Activated B cell treated with CpG ODN at 0.5 μM for 24 hours (primary cell): ENCODE data around the gene WNK2. TPM values are rescaled to one million over a fixed set of nuclear protein-coding genes. Genes with fewer than 3 reads are reported as not detected.

Experiments
- ATAC-seq: fragments of 200-7000 bp; cut with Tn5 transposase; one replicate; pipeline ENCODE4 v1.10.0; 2021; ENCODE audit warnings: low read depth, mild to moderate bottlenecking, moderate library complexity
- CTCF ChIA-PET: fragments of 350-600 bp; sonication (Branson Sonifier 250); formaldehyde crosslinking; loops from one replicate; lab custom pipeline; 2021; ENCODE audit warnings: antibody characterized with exemption; lab: Charles Lee
- POLR2A ChIA-PET: fragments of 350-600 bp; sonication (Branson Sonifier 250); formaldehyde crosslinking; loops from one replicate; lab custom pipeline; 2021; ENCODE audit warnings: antibody characterized with exemption; lab: Charles Lee
- DNase-seq: peaks from one replicate; pipeline ENCODE4 v3.0.0; 2022
- H3K27ac Mint-ChIP-seq: one replicate; pipeline ENCODE4 v1.8.0; 2020; ENCODE audit warnings: mixed read lengths
- H3K27me3 Mint-ChIP-seq: one replicate; pipeline ENCODE4 v1.8.0; 2021; ENCODE audit warnings: mixed read lengths
- H3K36me3 Mint-ChIP-seq: one replicate; pipeline ENCODE4 v1.8.0; 2021; ENCODE audit warnings: low read depth, mixed read lengths
- H3K4me1 Mint-ChIP-seq: one replicate; pipeline ENCODE4 v1.8.0; 2021; ENCODE audit warnings: mixed read lengths
- H3K4me3 Mint-ChIP-seq: one replicate; pipeline ENCODE4 v1.8.0; 2020; ENCODE audit warnings: mild to moderate bottlenecking, mixed read lengths
- H3K9me3 Mint-ChIP-seq: one replicate; pipeline ENCODE4 v1.8.0; 2020; ENCODE audit warnings: mixed read lengths
- intact Hi-C: fragments of 100-400 bp; cut with micrococcal nuclease; formaldehyde crosslinking; loops from one replicate; pipeline ENCODE4 v1.15.1; 2024
- total RNA-seq: library from RNA; stranded (reverse); gene quantifications from 2 replicates; pipeline ENCODE4 v1.2.3, GENCODE V29; 2022
- TF ChIP-seq, protein P1 (sequence below): fragments of 200-600 bp; IDR thresholded peaks from one replicate; pipeline ENCODE4 v1.8.0; 2022; ENCODE audit warnings: antibody characterized with exemption, mild to moderate bottlenecking

Gene WNK2
- total RNA-seq, 1 donor from 2014 or later, result 0.24 TPM

GRCh38 chr9:93369686-93370085, 185.7 kb downstream of the WNK2 start:
- TF ChIP-seq, protein P1, sequence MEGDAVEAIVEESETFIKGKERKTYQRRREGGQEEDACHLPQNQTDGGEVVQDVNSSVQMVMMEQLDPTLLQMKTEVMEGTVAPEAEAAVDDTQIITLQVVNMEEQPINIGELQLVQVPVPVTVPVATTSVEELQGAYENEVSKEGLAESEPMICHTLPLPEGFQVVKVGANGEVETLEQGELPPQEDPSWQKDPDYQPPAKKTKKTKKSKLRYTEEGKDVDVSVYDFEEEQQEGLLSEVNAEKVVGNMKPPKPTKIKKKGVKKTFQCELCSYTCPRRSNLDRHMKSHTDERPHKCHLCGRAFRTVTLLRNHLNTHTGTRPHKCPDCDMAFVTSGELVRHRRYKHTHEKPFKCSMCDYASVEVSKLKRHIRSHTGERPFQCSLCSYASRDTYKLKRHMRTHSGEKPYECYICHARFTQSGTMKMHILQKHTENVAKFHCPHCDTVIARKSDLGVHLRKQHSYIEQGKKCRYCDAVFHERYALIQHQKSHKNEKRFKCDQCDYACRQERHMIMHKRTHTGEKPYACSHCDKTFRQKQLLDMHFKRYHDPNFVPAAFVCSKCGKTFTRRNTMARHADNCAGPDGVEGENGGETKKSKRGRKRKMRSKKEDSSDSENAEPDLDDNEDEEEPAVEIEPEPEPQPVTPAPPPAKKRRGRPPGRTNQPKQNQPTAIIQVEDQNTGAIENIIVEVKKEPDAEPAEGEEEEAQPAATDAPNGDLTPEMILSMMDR, result no peak
- CTCF ChIA-PET, result no interaction called here

More at GRCh38 chr9:93369686-93370085, 185.7 kb downstream of the WNK2 start:
- no peak overlapping the region for H3K4me3 Mint-ChIP-seq
- no peaks in the 10 kb centered on the region for H3K4me1 Mint-ChIP-seq
- POLR2A ChIA-PET, result no interaction called here
- intact Hi-C loops, result loop anchor here (10.0 kb wide), 1 partner anchor 55 kb away; no protein-coding TSS in a partner anchor
- peaks cover 19% of the 10 kb centered on the region for H3K27me3 Mint-ChIP-seq
- DNase-seq (no peak), ATAC-seq (no peak)
- H3K27ac Mint-ChIP-seq, result no peak overlapping the region
- no peaks in the 10 kb centered on the region for H3K36me3 Mint-ChIP-seq
- no peaks in the 10 kb centered on the region for H3K9me3 Mint-ChIP-seq

Other genes with a start within 250 kb of the WNK2 start
- gene FGD3, start 236.6 kb upstream of the WNK2 start, total RNA-seq, result 46.5 and 61.9 TPM in 2 replicates
- 9.1 and 12.9 TPM in 2 replicates for gene SUSD3, start 125.4 kb upstream of the WNK2 start, total RNA-seq
- gene CARD19, start 87.9 kb upstream of the WNK2 start, total RNA-seq, result 13.7 and 15.6 TPM in 2 replicates
- gene NINJ1, start 49.9 kb upstream of the WNK2 start, total RNA-seq, result 10.2 and 11.0 TPM in 2 replicates